DMS114 treated with DMSO at 0.1 percent for 48 hours (cell line): ENCODE results near the gene ALAS1.
A peak's percentile ranks its signal among the peaks of the same experiment; 100 is the strongest.

Experiments used
- DNase-seq: peaks from one replicate; lab custom pipeline; 2025; ENCODE audit not compliant: unreplicated experiment; lab: John Stamatoyannopoulos, UW

Gene ALAS1

GRCh38 chr3:52220380-52221026 lies 22.5 kb downstream of the ALAS1 start:
- DNase-seq: peak; percentile 36

- no peak for DNase-seq
Measured at GRCh38 chr3:52221141-52221562, 23.2 kb downstream of the ALAS1 start.

- no peak for DNase-seq
Measured at GRCh38 chr3:52221563-52222318, 23.8 kb downstream of the ALAS1 start.

DNA sequence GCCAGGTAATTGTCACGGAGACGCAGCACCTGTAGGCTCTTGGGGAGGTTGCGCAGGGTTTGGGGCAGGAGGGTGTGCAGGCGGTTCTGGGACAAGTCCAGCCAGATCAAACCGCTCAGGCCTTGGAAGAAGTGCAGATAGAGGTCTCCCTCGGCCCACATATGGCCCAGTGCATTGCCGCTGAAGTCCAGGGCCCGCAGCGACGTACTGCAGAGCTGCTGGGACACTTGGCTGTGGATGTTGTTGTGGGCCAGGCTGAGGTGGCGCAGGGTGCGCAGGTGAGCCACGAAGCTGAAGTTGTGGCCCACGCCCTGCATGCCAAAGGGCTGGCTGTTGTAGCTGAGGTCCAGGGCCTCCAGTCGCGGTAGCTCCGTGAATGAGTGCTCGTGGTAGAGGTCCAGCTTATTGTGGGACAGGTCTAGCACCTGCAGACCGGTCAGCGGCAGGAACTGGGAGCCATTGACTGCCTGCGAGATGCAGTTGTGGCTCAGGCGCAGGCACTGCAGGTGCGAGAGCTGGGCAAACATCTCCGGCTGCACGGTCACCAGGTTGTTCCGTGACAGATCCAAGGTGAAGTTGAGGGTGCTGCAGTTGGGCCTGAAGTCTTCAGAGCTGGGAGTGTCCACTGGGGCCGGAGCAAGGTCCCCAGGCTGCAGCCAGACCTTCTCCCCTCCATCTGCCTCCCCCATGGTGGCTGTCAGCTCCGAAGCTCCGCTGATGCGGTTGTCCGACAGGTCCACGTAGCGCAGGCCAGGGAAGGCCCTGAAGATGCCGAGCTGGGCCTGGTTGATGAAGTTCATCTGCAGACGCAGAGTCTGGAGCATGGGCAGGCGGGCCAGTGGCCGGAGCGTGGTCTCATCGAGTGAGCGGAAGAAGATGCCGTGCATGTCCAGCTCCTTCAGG lies 24.6 kb downstream of the ALAS1 start:
- no peak for DNase-seq

DNA sequence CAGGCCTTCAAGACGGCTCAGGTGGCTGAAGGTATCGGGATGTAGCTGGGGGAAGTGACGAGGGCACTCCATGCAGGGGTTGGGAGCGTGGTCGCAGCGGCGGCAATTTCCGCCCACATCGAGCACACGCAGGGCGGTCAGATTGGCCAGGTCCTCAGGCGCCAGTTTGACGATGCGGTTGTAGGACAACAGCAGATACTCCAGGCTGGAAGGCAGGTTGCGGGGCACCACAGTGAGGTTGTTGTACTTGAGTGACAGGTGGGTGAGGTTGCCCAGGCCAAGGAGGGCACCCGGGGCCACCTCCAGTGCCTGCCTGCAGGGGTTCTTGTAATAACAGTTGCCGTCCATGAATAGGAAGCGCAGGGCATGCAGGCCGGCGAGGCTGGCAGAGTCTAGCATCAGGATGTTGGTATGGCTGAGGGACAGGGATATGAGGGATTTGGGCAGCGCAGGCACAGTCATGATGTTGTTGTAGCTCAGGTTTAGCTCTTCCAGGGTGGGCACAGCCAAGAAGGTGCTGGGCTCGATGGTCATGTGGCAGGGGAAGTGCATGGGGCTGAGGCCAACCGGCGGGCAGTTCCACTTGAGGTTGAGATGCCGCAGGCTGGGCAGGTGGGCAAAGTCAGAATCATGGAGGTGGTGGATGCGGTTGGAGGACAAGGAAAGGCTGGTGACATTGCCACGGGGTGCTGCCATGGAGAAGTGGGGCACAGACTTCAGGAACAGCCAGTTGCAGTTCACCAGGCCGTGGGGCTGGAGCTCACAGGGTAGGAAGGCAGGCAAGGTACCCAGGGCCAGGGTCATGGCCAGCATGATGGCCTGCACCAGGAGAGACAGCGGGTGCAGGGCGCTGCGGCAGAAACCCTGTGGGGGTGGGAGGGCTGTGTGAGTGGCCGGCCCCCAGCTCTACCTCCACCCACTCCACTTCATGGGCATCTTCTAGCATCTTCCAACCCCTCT lies 25.8 kb downstream of the ALAS1 start:
- no peak for DNase-seq

- DNase-seq: no peak
Measured at GRCh38 chr3:52225452-52226228, 27.7 kb downstream of the ALAS1 start, which contains the start of gene TLR9. TSS of gene TLR9 (minus strand) at chr3:52225645. CDS start at chr3:52225529, 116 bp downstream.

- DNase-seq: no peak
Measured at GRCh38 chr3:52226229-52226817, 28.4 kb downstream of the ALAS1 start.

GRCh38 chr3:52227117-52227516 lies 29.2 kb downstream of the ALAS1 start:
- DNase-seq: no peak

DNA sequence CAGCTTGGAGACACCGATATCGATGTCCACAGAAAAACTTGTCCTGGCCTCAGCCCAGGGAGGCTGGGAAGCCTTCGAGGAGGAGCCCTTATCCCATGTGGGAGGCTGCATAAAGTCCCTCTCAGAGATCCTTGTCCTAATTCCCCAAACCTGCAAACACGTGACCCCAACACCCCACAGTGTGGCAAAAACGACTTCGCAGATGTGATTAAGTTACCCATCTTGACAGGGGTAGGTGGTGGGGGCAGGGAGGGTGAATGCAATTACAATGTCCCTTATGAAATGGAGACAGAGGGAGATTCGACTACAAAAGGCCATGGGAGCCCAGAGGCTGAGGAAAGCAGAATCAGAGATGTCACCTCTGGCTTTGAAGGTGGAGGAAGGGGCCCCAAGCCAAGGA lies 29.8 kb downstream of the ALAS1 start:
- no peak for DNase-seq

GRCh38 chr3:52228266-52228665 lies 30.3 kb downstream of the ALAS1 start:
- no peak for DNase-seq

DNA sequence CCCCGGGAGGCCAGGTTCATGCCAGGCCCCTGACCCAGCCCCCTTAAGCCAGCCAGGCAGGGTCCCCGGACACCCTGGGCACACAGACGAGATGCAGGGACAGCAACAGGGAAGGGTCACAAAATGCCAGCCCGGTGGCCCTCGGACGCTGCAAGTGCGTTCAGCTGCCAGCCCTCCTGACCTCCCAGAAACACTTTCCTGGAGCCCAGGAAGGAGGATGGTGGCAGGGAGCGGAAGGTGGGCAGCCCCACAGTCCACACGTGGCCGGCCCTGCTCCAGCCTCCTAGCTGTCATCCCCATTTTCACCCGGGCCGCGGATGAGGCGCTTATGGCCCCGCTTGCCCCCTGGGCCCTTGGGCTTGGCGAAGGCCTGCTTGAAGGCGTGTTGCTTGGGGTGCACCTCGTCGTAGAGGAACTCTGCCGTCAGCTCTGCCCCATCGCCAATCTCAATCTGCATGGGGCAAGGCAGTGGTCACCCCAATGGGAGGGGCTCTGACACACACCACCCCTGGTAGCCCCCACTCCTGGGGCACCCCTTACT lies 30.9 kb downstream of the ALAS1 start:
- DNase-seq: no peak

- DNase-seq: no peak
Measured at GRCh38 chr3:52229656-52230055, 31.7 kb downstream of the ALAS1 start.

- no peak for DNase-seq
Measured at GRCh38 chr3:52230461-52230860, 32.5 kb downstream of the ALAS1 start.

GRCh38 chr3:52230889-52231499 lies 33.0 kb downstream of the ALAS1 start:
- DNase-seq: no peak

DNA sequence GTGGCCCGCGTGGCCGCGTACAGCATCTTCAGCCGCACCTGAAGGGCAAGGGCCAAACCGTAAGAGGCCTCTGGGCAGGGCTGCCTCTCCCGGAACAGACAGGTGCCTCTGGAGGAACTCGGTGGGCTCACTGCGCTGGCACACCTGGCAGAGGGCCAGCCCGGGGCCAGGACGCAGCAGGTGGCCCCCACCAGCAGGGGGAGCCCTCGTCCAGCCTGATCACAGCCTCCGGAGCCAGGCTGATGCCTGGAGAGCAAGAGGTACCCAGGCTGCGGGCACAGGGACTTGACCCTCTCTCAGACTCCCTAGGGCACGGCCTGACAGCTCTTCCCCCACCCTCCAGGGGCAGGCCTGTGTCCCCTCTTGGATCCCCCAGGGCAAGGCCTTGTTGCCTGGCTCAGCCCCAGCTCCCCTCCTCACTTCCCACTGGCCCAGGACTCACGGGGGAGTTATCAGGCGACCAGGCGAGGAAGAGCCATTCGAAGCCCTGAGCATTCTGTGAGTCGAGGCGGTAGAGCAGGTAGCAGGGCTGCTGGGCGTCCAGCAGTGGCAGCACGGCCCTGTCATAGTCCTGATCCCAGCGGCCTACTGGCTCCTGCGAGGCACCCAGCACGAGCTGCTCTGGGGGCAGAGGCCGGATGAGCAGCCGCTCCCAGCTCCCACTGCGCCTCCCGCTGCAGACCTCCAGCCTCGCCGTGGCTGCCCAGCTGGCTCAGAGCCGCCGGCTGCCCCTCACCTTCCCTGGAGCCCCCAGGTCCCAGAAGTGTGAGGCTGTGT lies 33.7 kb downstream of the ALAS1 start:
- peak; percentile 18 for DNase-seq

DNA sequence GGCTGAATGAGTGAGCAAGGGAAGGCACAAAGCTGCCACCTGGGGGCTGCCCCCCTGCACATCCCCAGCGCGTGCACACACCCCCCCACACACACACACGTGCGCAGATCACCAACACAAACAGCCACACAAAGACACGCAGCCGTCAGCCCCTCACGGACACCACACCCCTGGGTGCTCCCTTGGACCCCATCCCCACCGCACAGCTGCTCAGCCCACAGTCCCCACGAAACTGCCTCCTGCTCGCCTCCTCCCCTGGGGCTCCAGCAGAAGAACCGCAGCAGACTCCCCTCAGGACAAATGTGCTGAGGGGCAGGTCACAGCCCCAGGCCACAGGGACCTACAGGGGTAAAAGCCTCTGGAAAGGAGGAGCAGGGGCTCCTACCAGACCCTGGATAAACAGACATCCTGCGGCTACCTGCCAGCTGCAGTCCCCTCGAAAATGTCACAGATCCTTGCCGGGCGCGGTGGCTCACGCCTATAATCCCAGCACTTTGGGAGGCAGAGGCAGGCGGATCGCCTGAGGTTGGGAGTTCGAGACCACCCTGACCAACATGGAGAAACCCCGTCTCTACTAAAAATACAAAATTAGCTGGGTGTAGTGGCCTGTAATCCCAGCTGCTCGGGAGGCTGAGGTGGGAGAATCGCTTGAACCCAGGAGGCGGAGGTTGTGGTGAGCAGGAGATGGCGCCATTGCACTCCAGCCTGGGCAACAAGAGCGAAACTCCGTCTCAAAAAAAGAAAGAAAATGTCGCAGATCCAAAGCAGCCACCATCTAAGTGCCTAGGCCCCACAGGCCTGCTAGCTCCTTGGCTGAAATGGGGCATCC lies 34.5 kb downstream of the ALAS1 start:
- no peak for DNase-seq

DNA sequence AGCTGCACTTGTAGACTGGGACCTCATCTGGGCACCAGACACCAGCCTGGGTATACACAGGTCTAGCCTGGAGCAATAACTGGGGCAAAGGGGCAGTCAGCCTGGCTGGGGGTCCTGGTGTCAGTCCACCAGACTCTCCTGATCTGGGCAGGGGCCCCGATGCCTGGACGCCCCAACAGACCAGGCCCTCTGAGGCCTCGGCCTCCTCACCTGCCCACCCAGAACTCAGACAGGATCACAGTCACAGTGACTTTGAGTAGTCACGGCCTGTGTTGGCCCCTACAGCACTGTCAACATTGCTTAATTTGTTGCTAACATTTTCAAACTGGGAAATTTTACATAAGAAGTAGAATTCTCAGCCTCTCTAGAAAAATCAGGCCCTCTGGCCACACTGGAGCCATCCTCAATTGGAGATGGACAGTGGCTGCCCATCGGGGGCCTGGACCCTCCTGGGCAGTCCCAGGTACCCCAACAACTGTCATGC lies 35.2 kb downstream of the ALAS1 start:
- no peak for DNase-seq
